HG02610 (cell line): ENCODE measurements around the gene VPS35.
"Not testable (repeated sequence)": the region's sequence is repeated elsewhere in the genome, so short reads cannot be mapped to it uniquely, and the experiment has no call there.

Experiments
- ATAC-seq: cut with Tn5 transposase; IDR thresholded peaks from one replicate; pipeline ENCODE4 v1.9.1; 2021; ENCODE audit warnings: mild to moderate bottlenecking, moderate library complexity; ENCODE audit not compliant: unreplicated experiment

Gene VPS35

DNA sequence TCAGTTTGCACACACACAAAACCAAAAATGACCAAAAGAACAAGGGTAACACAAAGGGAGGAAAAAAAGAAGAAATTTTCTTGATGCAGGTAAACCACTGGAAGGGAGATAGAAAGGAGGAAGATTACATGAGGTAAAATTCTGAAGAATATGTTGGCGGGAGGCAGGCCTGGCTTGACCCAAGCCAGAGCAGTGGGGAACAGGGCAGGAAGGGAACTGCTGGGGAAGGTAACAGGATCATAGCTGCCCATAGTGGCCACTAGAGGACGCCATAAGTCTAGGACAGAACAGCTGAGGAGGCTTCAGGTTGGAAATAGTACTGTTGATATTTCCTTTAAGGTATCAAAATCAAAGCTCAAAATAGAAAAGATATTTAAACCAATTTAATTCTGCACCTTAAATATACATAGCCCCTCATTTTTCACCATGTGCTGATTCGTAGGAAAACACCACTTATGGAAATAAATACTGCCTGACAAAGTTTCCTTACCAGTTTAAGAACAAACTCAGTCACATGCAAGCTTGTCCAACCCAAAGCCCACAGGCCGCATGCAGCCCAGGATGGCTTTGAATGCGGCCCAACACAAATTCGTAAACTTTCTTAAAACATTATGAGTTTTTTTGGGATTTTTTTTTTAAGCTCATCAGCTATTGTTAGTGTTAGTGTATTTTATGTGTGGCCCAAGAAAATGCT, 15.5 kb downstream of the VPS35 start:
- peak; percentile 74 for ATAC-seq

DNA sequence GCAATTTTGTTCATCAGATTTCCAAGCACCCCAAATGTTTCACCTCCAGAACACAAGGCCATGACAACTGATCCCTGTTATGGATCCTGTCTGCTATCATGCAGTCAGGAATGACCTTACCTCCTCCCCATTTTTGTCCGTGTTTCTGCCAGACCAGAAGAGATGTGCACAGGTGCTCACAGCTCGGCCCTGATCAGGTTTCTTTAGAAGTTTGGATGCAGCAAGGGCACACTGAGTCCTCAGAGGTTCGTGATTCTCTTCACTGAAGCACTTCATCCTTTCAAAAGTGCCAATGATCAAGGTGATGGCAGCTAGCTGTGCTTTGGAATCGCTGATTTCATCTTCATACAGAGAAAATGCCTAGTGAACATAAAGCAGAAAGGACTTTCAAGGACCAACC, 26.9 kb downstream of the VPS35 start:
- ATAC-seq = no peak

DNA sequence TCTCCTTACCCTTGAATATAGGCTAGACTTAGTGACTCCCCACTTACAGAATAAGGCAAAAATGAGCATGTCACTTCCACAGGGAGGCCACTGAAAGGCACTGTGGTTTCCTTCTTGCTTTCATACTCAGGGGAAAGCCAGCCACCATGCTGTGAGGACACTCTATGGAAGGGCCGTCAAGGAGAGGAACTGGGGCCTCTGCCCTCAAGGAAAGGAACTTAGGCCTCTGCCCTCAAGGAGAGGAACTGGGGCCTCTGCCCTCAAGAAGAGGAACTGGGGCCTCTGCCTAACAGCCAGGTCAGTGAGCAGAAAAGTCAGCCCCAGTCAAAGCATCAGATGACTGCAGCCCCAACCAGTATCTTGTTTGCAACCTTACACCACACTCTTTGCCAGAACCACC, 30.1 kb downstream of the VPS35 start:
- ATAC-seq = peak; percentile 94

DNA sequence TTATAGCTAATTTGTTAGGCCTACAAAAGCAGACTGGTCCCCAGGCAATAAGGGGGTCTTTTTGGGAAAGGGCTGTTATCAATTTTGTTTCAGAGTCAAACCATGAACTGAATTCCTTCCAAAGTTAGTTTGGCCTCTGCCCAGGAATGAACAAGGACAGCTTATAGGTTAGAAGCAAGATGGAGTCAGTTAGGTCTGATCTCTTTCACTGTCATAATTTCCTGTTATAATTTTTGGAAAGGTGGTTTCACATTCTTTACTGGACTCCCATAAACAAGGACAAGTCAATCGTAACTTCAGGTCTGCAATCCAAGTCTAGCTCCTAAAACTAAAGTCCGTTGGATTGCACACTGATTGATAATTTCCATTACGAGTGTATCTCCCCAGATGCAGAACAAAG, 37.7 kb downstream of the VPS35 start:
- ATAC-seq = no peak

DNA sequence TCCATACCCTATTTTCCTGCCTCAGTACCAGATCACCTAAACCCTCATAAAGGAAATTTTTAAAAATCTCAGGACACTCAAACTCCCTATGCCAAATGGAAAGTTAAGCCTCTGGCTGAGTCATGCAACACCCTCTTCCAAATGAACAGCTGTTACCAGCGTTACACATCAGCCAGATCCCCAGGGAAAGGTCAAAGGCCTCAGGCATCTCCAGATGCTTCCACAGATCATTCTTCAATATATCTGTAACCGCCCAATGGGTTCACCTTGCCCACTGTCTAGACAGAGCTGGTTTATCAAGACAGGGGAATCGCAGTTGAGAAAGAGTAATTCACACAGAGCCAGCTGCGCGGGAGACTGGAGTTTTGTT, 38.7 kb downstream of the VPS35 start:
- no peak for ATAC-seq

DNA sequence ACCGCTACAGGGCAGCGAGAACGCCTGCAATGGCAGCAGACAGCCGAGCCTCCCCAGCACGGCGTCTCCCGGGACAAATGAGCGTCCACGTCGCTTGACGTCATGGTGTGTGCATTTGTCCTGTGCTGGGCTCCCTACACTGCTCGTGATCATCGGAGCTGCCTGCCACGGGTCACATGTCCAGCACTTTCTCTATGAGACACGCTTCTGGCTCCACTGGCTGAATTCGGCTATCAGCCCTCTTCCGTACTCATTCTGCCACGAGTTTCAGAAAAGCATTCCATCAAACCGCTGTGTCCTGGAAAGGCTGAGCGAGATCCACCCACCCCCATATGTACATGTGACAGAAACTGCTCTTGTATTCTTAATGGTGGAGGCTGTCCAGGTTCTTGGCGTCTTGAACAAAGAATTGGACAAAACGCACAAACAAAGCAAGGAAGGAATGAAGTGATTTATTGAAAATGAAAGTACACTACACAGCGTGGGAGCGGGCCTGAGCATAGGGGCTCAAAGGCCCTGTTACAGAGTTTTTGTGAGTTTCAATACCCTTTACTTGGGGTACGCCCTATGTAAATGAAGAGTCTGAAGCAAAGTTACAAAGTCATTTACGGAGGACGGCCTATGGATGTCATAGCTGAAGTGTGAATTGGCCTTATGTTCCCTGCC, 39.3 kb downstream of the VPS35 start:
- no peak for ATAC-seq

DNA sequence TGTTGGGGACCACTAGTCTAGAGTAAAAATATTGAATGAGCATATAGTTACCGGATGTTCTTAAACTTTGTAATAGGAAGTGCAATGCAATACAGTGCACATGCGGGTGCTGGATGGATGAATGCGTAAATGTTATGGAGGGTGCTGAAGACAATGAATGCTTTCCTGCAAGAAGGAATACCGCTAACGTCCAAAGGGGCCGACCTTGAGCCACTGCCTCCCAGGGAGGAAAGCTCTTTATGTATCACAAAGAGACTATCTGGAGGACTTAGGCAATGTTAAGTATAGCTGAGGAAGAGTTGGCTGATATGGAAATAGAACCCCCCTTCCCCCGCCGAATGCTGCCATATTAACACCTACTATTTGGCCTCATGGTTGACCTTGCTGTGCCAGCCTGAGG, 40.3 kb downstream of the VPS35 start:
- no peak for ATAC-seq

DNA sequence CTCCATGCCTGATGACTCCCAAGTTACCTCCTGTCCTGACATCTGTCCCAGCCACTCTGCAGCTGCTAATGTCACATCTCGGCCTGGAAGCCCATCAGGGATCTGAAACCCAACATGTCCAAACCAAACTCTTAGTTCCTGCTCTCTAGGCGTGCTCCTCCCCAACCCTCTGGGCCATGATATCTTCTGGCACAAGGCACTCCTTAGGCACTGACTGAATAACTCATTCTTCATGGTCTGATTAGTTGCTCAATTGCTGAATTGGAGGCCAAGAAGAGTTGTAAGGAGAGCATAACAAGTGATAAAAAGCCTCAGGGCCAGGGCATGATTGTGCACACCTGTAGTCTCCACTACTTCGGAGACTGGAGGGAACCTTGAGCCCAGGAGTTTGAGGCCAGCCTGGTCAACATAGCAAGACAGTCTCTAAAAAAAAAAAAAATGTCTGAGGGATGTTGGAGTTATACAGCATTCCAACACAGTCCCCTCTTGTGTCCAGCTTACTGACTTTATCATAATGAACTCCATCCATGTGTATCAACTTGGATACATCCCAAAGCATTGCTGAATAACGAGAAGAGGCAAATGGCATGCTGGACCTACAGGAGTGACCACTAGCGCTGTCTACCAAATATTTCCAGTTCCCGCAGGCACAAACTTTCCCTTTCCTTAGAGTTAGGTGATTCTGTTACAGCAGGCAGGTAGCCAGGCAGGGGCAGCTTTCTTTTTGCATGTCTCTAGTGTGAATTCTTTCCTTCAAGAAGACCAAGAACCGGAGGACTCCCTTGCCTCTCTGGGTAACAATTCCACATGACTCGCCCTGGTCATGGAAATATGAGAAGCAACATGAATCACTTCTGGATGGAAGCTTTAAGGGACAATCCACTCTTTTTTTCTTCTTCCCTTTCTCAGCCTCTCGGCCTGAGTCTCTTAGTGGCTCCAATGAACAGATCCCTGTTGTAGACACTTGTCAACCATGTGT, 49.7 kb downstream of the VPS35 start:
- no peak for ATAC-seq

DNA sequence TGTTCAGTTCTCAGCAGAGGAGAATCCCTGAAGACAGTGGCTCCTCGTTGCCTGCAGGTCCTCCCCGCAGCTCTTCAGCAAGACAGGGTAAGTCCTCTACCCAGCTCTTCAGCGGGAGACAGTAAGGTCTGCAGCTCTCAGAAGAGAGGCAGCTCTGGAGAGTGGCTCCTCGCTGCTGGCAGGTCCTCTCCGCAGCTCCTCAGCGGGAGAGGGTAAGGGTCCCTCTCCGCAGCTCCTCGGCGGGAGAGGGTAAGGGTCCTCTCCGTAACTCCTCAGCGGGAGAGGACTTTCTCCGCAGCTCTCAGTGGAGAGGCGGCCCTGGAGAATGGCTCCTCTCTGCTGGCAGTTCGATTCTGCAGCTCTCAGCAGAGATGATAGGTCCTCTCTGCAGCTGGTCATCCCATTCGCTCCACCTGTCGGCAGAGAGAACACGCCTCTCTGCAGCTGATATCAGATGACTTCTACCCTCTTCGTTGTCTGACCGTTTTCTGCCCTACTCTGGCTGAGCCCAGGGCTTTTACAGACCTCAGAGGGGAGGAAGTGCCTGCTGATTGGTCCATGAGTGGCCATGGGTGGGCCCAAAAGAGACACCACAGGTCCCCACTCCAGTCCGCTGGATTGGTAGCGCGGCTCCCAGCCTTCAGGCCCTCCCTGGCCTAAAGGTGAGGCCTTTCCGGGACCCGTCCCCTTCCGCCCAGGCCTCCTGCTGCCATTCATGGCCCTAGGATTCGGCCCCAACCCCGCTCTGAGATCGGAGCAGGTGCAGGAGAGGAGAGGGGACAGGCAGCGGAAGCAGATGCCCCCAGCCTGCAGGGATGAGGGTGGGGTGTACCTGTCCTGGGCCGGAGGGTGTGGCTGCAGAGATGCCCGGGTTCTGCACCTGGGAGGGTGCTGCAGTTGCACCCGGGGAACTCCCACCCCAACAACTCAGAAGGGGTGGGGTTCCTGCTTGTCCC, 55.9 kb downstream of the VPS35 start:
- ATAC-seq = no peak

DNA sequence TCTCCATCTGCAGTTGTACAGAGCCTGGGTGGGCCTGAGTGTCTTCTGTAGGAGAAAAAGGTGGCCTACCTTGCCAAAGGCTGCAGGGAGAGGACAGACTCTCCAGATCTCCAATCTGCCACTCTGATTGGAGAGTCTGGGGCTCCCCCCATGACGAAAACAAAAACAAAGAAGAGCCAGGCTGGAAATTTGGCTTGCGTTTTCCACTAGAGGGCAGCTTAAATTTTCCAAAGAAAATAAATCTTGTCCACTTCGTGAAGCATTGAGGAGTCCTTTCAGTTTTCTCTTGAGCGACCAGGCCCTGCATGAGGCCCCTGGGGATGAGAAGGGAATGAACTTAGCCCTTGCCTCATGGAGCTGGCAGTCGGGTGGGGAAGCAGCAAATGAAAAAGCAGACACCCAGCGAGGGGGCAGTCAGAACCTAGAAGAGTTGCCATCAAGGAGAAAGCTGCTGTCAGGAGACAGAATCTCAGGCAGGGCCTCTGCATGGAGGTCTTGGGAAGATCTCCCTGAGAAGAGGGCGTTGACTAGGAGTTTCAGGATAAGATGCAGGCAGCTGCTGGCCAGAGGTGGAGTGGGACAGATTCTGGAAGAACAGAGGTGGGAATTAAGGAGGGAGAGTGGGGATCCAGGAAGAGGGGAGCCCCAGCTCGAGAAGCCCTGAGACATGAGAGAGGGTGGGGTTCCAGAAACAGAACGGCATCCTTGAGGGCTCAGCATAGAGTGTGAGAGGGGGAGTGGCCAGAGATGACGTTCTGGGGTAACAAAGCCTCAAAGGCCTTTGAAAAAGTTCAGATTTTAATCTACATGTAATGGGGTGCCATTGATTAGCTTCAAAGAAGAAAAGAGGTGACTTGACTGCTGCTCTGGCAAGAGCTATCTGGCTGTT, 59.4 kb downstream of the VPS35 start:
- ATAC-seq = no peak

DNA sequence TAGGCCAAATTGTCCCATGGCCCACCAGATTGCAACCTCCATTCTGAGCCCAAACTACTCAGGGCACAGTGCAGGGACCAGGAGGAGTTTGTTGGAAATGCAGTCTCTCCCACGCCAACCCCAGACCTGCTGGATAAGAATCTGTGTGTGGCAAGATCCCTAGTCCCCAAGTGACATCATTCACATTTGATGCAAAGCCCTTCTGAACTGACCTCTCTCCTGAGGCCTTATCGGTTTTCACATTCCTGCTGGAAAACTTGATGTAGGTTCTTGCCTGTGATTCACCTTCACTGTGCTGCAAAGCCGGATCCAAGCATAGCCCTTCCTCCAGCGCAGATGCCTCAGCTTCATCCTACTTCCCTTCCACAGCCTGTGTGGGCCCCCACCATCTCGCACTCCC, 61.2 kb downstream of the VPS35 start:
- no peak for ATAC-seq

DNA sequence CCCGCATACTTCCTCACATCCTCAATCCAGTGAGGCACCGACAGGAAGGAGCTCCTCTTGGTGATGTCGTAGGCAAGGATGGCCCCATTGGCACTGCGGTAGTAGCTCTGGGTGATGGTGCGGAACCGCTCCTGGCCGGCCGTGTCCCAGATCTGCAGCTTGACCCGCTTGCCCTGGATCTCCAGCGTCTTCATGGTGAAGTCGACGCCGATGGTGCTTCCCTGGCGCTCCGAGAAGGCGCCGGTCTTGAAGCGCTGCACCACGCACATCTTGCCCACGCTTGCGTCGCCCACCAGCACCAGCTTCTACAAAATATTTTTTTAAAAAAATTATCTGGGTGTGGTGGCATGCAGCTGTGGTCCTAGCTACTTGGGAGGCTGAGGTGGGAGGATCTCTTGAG, 62.3 kb downstream of the VPS35 start:
- ATAC-seq = not testable (repeated sequence)

DNA sequence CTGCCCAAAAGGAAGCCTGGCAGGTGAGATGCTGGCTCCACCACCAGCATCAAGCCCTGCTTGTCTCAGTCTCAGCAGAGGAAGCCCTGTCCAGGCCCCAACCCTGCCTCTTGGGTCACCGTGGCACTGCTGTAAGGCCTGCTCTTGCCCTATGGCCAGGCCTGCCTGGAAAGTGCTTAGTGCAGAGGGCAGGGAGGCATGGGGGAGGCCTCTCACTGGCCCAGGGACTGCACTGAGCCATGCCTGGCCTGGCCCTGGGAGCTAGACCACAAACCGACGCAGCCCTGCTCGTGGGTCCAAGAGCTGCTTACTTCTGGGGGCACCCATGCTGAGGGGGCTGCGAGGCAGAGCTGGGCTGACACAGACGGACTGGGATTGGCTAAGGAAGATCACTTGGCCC, 64.1 kb downstream of the VPS35 start:
- not testable (repeated sequence) for ATAC-seq

DNA sequence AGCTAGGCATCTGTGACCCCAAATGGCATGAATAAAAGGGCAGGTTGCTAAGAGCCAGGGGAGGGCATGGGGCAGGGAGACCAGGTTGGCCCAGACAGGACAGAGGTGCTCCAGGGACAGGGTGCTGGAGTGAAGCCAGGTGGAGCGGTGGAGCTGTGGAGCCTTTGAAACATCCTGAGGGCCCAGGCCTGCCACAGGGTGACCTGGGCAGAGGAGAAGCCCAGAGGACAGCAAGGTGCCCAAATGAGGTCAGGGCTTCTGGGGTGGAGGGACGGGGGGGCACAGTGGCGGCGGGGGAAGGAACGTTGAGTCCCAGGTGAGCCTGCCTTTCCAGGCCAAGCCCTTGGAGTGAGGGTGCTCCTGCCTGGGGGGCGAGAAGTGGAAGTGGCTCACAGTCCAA, 65.3 kb downstream of the VPS35 start:
- not testable (repeated sequence) for ATAC-seq

DNA sequence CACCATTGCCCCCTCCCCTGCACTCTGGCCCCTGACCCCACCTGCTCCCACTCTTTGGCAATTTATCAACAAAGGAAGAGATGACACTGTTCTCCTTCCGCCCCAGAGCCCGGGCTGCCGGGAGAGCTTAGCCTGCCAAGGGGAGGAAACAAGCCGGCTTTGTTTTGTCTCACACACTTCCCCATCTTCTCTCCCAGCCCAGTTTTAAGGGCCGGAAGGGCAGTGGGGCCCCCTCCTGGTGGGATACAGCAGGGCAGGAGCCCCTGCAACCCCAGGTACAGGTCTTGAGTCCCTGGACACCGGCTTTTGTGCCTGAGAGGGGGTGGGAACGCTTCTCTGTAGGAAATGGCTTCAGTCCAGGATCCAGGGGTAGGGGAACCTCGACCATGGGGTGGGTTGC, 65.7 kb downstream of the VPS35 start:
- peak; percentile 33 for ATAC-seq

DNA sequence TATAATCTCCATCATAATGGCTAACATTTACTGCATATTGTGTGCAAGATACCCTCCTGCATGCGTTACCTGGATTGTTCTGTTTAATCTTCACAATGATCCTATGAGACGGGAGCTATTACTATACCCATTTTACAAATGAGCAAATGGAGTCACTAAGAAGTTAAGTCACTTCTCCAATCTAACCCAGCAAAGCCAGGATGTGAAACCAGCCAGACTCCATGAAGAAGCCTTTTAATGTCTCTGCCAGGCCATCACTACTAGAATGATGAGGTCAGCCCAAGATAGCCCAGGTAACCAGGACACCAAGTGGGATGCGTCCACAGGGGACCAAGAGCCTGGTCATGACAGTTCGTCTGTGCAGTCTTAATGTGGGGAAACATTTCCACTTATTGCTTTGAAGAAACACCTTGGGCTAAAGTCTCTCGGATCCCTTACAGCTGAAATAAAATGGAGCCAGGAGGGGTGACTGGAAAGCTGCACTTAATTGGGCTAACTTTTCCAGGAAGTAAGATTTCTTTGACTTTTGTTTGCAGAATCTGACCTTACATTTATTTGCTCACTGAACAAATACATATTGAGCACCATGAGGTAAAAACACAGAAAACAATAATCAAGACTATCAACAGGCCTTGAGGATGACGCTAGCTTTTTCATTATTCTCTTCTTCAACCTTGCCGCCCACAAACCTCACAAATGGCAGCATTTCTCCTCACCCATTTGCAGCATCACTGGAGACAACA, 66.9 kb downstream of the VPS35 start:
- ATAC-seq = no peak

DNA sequence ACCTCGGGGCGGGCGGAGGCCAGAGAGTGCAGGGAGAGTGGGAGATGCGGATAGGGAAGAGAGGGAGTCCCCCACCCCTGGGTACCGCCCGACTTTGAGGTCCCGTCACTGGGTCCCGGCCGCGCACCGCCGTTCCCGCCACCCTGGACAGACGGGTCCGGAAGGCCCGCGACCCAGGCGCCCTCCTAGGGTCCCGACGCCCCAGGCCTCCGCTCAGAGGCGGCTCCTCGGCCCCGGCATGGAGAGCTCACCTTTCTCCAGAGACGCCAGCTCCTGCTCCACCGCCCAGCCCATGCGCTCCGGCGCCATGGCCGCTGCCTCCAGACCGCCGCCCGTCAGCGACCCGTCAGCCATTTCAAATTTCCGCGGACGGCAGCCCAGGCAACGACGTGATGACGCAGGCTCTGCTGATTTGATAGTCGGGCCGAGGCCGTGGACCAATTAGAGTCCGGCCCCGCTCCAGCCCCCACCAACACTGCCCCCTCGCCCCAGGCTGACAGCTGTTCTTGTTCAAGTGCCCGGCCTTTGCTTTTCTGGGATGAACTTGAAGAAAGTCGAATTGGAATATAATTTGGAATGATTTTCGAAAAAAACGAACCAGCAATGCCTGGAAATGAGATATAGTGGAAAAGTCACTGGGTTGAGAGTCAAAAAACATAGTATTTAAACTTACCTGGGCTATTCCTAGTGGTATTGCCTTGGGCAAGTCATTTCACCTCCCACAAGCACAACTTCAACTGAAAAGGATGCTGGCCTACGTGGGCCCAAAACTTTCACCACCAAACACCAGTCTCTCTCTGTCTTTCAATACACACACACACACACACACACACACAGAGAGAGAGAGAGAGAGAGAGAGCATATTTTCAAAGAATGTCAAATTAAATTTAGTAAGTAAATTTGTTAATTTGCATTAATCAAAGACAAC, 67.7 kb downstream of the VPS35 start, which contains the start of gene SHCBP1:
TSS of gene SHCBP1 (minus strand) at position 374 of the 928 bp plus-strand sequence. CDS start at position 354, 20 bp downstream.
- peak; percentile 93 for ATAC-seq
